Umbilical cord (tissue), 2 donors: Measurements from ENCODE around the gene SCNN1A. TPM values are rescaled to one million over a fixed set of nuclear protein-coding genes. Genes with fewer than 3 reads are reported as not detected.
A peak's percentile ranks its signal among the peaks of the same experiment; 100 is the strongest.

Experiments
- DNase-seq: peaks from one replicate; pipeline ENCODE4 v3.0.0-alpha.2; 2015; ENCODE audit warnings: low spot score
- total RNA-seq: library from RNA; depleted of rRNA; stranded (reverse); fragments of >200 nt; gene quantifications from one replicate; pipeline ENCODE4 v1.2.3, GENCODE V29; 2014; ENCODE audit warnings: low replicate concordance; ENCODE audit not compliant: insufficient read depth

Gene SCNN1A
- total RNA-seq, 1 donor from 2014 or later = 2.2 TPM

DNA sequence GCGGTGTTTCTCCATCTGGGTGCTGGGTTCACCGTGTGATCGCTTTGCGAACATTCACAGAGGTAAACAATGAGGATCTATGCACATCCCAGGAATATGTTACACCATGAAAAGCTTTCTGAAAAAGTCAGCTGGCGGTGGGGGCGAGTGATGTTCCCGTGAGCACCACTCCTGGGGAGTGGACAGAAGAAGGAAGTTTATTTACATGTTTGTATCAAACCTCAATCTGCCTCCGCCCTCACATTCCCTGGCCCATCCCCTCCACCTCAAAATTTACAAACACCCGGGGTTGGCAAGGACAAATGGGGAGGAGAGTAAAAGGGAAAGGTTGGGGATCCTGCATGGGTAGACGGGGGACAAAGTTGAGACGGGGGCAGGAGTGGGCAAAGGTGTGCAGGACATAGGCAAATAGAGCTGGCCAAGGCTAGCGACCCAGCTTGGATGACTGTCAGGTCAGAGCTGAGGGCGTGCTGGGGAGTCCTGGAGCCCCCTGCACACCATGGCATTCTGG lies 40.4 kb downstream of the SCNN1A start:
- no peak for DNase-seq

DNA sequence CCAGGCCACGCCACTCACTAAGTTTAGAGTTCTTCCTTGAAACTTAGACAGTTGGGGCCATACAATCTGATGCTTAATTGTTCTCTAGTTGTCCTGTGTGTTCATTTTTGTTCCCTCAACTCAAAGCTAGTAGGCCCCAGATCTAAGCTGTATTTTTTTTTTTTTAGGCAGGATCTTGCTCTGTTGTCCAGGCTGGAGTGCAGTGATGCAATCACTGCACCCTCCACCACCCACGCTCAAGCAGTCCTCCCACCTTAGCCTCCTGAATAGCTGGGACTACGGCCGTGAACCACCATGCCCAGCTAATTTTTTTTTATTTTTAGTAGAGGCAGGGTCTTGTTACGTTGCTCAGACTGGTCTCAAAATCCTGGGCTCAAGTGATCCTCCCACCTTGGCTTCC lies 41.0 kb downstream of the SCNN1A start:
- no peak for DNase-seq

DNA sequence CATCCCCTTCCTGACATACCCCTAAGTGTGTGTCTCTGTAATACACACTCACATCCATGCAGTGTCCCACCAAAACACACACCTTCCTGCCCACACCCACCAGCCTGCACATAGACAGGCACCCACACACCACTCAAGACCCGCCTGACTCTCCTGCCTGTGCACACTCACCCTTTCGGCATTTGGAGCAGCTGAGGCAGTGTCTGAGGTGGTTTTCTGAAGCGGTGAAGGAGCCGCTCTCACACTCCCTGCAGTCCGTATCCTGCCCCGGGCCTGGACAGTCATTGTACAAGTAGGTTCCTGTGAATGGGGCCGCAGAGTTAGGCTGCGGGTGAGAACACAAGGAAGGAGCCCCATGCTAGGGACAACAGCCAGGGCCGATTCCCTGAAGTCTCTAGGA lies 41.8 kb downstream of the SCNN1A start:
- no peak for DNase-seq

DNA sequence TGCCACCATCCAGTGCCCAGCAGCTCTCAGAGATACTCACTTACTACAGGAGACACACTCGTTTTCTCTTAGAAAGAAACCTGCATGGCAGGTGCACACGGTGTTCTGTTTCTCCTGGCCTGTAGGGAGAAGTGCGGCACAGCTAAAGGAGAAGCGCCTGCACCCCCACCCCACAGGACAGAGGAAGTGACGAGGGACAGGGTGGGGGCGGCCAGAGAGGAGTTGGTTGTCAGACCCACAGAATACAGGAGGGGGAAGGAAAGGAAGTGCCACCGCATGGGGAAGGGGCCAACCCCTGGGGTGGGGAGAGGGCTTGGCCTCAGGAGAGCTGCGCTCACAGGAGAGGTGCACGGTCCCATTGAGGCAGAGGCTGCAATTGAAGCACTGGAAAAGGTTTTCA lies 42.3 kb downstream of the SCNN1A start:
- no peak for DNase-seq

DNA sequence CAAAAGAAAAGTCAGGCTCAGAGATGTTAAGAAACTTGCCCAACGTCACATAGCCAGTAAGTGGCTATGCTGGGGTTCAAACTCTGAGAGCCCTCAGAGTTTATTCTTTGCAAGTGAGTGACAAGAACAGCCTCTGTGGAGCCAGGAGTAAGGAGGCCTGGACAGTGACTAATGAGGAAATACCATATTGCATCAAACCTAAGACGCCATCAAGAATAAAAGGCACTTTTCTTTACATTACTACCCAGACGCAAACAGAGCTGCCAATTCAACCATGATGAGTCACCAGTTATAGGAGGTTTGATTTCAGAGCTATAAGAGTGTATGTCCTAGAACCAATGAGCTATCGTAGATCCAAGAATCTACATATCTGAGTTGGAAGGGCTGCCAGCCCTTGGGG lies 42.9 kb downstream of the SCNN1A start:
- no peak for DNase-seq

DNA sequence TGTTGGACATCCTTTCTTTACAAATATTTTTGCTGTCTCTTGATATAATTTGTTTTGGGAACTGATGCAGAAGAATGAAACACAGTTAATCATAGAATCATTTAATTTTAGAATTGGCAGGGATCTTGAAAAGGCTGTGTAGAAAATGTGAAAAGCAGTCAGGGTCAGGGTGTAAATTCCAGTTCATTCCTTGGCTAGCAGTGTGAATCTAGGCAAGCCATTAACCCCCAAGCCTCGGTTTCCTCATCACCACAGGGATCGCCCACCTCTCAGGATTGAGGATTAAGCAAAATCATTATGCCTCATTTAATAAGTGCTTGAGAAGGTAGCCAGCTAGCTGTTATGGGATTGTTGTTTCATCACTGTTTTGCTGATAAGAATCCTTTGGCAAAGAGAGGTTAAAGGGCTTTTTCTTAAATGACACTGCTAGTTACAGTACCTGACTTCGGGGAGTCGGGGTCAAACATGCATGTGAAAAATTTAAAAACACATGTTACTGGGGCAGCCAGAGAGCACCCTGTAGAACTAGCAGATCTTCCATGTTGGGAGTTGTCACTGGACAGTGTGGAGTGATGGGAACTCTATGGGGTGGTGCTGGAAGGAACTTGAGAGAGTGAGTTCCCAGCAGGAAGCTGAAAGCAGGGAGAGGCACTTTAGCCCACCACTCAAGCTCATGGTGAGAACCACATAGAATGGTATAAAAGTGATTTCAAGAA lies 44.2 kb downstream of the SCNN1A start:
- no peak for DNase-seq

DNA sequence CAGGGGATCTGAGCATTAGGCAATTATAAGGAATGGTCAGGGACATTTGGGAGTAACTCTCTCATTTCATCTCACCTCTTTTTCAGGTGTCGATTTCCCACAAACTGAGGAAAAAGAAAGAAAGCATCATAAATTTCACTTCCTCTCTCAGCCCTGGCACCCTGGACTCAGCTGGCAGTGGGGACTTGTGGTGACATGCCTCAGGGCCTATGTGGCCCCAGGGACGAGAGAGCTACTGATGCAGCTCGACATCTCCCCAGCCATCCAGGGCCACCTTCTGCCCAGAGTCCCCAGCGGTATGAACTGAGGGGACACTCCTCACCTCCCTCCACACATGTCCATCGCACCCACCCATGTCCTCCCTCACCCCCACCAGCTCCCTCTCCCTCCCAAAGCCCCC lies 45.2 kb downstream of the SCNN1A start:
- DNase-seq = no peak

DNA sequence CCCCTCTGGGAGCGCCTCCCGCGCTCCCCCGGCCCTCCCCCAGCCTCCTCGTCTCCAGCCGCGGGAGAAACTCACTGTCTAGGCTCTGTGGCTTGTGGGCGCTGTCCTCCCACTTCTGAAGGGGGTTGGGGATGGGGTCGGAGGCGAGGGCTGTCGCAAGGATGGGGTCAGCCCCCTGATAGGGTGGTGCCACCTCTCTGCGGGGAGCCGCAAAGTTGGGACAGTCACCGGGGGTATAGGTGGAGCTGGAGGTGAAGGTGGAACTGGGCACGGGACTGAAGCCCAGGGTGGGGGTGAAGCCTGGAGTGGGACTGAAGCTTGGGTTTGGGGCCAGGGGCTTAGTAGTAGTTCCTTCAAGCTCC lies 45.7 kb downstream of the SCNN1A start:
- no peak for DNase-seq

DNA sequence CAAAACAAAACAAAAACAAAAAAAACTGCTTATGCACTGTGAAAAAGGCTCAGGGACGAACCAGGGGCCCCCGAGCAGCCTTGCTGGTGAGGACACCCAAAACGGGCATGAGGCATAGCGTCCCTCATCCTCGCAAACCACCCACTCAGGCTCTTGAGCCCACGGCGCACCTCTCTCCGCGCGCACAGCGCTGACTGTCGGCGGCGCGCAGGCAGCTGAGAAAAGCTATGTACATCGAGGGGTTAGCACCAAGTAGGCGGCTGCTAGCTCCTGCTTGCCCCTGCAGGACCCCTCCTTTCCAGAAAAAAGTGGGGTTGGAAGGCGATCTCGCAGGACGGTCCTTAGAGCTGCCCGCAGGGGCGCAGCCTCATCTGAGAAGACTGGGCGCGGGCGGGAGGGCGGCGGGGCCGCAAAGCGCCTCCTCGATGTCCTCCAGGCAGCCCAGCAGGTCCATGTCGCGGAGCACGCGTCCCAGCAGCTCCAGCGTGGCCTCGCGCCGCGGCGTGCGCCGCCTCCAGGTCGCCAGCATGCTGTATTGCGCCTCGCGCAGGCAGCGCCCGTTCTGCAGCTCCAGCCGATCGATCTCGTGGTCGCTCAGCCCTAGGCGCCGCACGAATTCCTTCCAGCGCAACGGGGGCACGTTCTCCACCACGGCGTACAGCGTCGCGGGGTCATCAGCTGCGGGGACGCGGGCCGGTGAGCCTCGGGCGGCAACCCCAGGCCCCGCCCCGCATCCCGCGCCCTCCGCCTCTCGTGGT lies 46.2 kb downstream of the SCNN1A start:
- DNase-seq = no peak

DNA sequence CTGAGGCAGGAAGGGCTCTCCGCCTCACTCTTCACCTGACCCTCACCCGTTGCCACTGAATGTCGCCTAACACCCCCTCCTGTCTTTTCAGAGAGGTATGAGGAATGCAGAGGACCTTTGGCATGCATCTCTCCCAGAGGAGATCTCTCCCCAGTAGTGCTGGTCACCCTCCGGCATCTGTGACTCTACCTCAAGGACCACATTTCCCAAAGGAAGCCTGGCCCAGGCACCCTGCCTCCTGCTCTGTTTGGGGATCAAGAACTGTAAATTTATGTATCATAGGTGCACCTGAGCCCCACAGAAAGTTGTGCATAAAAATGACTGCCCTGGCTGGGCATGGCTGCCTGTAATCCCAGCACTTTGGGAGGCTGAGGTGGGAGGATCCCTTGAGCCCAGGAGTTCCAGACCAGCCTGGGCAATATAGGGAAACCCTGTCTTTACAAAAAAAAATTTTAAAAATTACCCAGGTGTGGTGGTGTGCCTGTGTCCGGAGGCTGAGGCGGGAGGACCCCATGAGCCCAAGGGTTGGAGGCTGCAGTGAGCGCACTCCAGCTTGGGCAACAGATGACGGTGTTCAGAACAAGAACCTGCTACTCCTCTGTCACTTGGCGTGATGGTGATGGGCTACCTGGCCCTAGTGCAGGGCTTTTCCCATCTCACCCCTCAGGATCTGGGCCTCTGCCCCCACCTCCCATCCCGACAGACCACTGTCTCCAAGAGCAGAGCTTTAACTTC lies 47.2 kb downstream of the SCNN1A start:
- DNase-seq = no peak

DNA sequence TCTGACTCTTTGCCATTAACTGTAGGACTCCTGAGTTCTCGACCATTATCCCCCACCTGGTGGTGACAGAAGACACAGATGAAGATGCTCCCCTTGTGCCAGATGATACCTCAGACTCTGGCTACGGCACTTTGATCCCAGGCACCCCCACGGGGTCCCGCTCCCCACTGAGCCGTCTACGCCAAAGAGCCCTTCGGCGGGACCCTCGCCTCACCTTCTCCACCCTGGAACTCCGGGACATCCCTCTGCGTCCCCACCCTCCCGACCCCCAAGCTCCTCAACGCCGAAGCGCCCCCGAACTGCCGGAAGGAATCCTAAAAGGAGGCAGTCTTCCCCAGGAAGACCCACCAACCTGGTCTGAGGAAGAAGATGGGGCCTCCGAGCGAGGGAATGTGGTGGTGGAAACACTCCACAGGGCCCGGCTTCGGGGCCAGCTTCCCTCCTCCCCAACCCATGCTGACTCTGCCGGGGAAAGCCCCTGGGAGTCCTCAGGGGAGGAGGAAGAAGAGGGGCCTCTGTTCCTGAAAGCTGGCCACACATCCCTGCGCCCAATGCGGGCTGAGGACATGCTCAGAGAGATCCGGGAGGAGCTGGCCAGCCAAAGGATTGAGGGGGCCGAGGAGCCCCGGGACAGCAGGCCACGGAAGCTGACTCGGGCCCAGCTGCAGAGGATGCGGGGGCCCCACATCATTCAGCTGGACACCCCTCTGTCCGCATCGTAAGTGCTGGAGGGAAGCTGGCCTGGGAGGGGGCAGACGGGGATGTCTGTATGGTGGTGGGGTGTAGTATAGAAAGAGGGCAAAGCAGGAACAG lies 47.9 kb downstream of the SCNN1A start:
- no peak for DNase-seq

DNA sequence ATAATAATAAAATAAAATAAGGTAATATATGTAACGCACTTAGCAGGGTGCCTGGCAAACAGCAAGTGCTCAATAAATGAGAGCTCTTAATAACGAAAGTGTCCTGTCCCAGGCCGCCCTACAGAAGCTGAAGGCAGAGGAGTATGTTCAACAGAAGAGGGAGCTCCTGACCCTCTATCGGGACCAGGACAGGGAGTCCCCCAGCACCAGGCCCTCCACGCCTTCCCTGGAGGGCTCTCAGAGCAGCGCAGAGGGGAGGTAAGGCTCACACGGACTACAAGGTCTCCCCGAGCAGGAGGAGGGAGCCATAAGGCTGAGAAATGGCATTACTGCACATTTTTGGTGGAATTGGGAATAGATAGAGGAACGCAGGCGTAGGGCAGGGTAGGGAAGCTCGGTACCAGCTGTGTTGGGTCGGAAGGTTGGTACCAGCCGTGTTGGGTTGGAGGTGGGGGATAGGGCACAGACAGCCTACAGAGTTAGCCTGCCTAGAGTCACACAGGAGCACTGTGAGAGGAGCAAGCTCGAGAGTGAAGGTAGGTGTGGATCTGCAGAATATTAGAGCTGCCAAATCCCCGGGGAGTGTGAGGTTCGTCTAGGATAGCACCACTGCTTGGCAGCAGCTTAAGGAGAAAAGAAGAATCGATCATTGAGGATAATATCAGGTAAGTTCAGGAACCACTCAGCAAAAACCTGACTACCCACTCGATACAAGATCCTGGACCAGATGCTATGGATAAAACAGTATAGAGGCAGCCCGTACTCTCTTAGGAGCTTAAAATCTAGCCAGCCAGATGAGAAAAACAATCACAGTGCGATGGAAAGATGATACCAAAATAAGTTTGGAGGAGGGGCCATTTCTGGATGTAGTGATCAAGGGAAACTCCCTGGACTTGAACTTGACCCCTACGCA lies 48.8 kb downstream of the SCNN1A start:
- peak; percentile 79 for DNase-seq

DNA sequence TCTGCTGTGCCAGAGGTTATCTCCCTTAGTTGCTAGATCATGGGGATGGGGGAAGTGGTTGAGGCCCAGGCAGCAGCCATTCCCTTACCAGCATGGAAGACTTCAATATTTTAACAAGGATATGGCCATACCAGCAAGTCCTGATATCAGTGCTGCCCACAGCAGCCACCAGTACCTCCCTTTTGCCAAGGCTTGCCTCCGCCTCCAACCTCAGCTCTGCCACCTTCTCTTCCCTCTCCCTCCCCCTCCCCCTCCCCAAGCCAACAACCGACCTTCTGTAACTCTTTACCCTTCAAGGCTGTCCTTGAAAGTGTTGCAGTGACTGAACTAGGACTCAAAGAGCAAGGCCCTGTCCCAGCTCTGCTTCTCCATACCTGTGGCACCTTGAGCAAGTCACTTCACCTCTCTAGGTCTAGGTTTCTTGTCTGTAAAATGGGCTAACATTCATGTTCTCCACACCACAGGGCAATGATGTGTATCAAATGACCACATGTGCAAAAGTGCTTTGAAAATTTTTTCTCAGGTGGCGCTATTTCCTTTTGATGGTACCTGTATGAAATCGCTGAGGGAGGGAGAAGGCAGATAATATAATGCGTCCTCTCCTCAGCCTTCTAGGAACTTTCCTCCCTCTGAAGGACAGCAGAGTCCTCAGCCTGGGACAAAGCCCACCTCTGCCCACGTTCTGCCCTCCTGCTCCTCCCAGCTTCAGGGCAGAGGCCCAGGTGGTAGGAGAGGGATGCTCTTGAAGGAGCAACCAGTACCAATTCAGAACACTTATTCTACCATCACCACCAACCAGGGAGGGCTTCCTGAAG lies 50.2 kb downstream of the SCNN1A start:
- DNase-seq = no peak

DNA sequence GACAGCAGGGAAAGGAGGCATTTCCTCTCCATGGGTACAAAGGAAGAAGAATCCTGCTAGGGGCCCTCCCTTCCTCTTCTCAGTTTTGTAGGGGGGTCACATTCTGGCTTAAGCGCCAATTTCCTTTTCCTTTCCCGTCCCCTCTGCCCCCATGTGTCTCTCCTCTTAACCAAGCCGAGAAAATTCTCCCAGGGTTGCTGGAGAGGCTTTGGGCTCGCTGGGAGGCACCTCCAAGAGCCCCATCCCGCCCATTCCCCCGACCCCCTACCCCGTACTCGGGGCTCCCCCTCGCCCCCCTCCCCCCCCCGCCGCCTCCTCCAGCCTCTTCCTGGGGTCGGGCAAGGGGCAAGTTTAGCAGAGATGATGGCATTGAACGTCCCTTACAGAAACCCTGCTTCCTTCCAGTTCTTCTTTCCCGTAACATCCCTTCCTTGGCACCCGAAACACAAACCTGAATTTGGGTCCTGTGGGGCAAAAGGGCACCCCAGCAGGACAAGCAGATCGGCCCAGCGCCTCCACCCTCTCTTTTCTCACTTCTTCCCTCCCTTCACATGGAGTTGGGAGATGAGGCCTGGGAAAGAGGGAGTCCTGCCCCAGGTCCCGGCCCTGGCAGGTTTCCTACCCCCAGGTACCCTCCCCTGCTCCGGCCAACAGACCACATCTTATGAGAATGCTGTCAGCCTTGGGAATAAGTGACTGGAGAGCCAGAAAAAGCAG lies 51.2 kb downstream of the SCNN1A start:
- DNase-seq = no peak

DNA sequence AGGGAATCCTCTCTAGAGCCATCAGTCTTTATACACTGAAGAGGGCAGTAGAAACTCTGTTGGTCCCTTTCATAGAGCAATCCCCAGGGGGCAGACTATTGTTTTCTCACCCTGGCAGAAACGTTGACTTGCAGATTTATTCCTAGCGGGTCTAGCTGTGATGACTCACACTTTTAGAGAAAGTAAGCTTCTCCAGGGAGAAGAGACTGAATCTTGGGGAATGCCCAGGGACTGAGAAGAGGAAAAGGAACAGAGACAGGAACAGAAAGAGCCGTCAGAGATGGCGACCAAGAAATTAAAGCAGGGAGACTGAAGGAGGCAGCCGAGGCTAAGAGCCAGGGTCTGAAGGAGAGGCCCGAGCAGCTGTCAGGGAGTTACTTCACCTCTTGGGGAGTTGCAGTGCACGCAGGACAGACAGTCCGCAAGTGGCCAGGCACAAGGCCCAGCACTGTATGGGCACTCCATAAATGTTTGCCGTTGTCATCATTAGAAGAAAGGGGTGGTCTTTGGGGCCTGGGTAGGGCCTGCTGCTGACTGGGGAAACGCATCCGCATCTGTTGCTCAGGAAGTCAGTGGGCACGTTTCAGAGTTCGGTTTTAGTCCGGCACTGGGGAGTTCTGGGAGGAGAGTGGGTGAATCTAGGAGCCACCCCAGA lies 51.9 kb downstream of the SCNN1A start:
- DNase-seq = peak; percentile 85

DNA sequence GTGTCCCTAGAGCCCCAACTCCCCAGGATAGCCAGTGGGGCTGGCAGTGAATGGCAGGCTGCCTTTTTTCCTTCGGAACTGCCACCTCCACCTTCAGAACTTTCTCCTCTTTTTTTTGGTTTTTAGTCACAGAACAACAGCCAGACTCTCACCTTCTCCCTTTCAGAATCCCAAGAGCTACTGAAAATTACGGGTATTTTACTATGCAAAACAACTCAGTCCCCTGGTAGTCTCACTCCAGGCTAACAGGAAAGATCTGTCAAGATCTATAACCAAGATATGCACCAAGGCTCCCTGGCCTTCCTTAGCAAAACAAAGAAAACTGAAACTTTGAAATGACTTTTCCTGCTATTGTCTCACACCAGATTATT lies 52.4 kb downstream of the SCNN1A start:
- DNase-seq = no peak

DNA sequence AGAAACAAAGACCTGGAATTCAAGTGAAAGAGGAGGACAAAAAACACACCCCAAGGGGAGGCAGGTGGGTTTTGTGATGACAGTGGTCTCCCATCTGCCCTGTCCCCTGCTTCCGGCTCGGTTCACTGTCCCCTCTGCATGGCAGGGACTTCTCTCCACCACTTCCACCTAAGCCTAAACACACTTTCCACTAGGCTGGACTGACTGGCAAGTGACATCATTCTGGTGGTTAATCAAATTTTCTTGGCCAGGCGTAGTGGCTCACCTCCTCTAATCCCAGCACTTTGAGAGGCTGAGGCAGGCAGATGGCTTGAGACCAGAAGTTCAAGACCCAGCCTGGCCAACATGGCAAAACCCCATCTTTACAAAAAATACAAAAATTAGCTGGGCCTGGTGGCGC lies 53.0 kb downstream of the SCNN1A start:
- no peak for DNase-seq

DNA sequence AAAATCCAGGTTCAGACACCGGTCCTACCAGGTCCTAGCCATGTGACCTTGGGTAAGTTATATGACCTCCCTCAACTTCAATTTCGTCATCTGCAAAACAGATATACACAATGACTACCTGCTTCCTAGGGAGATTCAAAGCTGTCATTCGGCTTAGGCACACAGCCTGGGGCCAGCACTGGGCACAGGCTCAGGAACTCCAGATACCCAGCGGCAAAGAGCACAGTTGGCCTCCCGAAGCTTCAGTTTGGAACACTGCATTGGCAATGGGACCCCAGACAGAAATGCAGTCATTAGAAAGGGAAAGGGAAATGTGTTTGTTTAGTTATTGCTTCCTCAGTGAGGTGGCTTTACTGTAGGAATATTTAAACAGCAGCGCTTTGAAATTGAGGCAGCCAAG lies 53.5 kb downstream of the SCNN1A start:
- no peak for DNase-seq

DNA sequence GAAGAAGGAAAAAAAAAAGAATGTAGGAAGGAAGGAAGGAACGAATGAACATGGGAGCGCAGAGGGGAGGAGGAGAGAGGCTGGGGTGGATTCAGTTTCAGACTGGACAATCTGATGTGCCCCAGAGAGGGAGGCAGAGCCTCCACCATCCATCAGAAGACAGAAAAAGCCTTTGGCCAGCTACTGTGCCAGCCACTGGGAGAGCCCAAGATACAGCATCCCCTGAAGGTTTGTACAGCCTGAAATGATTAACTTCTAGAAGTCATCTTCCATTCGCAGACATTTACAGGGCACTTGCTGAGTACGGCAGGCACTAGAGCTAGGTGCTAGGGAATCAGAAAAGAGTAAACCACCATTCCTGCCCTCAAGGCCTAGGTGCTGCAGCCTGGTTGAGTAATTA lies 55.9 kb downstream of the SCNN1A start:
- no peak for DNase-seq
